ENCODE data around the gene CCT5. TPM values are rescaled to one million over a fixed set of nuclear protein-coding genes. Genes with fewer than 3 reads are reported as not detected.
A peak's percentile ranks its signal among the peaks of the same experiment; 100 is the strongest.

CCT5 gene
- total RNA-seq, 3 donors from 2014 or later = 151 to 208 (median 180) TPM

DNA sequence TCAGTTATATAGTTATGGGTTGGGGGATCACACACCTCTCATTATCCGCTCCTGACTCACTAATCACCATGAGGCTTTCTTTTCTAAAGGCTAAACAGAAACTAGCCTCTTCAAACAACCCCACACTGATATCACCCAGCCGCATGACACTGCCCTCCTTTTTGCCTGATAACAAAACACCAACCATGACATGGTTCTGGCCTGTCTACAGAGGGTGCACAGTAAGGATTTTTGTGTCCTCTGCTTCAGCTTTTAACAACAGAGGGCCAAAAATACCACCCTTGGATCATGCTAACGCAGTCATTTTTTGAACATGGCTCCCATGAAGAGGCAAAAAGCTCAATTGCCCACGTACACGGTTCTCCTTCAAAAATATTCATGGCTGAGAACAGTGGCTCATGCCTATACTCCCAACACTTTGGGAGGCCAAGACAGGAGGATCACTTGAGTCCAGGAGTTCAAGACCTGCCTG lies 53.7 kb downstream of the CCT5 start:
- no peaks in the 10 kb centered on the region for H3K4me1 ChIP-seq
- no peak for DNase-seq (ENCODE audit: low spot score in 2 of 2)

DNA sequence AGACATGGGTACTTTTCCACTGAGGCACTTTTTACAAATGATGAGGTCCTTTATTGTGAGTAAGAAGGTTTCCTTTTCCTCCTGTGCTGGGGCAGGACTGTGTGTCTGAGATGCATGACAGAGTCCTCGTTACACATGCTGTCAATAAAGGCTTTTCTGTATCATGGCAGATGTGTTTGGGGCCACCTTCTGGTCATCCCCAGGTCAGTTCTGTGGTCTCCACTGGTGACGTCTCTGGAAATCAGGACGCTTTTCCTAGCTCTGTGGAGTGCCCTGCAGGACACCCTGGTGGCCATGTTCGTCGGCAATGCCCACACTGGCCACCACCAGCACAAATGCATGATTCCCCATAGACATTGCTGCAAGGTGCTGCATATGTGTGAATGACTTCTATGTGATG lies 54.9 kb downstream of the CCT5 start:
- intact Hi-C loops (cut with DNase I; ENCODE audit: low total_unique reads) = no loop called here
- no peak overlapping the region for H3K4me3 ChIP-seq
- TF ChIP-seq, protein P1, sequence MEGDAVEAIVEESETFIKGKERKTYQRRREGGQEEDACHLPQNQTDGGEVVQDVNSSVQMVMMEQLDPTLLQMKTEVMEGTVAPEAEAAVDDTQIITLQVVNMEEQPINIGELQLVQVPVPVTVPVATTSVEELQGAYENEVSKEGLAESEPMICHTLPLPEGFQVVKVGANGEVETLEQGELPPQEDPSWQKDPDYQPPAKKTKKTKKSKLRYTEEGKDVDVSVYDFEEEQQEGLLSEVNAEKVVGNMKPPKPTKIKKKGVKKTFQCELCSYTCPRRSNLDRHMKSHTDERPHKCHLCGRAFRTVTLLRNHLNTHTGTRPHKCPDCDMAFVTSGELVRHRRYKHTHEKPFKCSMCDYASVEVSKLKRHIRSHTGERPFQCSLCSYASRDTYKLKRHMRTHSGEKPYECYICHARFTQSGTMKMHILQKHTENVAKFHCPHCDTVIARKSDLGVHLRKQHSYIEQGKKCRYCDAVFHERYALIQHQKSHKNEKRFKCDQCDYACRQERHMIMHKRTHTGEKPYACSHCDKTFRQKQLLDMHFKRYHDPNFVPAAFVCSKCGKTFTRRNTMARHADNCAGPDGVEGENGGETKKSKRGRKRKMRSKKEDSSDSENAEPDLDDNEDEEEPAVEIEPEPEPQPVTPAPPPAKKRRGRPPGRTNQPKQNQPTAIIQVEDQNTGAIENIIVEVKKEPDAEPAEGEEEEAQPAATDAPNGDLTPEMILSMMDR (IDR thresholded peaks at IDR 0.05) = no peak
- TF ChIP-seq POLR2AphosphoS5 (IDR thresholded peaks at IDR 0.05) (no peak), POLR2A (IDR thresholded peaks at IDR 0.05) (no peak)

More for the DNA sequence above, 53.7 kb downstream of the CCT5 start:
- intact Hi-C loops (cut with DNase I; ENCODE audit: low total_unique reads) = no loop called here
- no peaks in the 10 kb centered on the region for H3K9me3 ChIP-seq
- H3K27me3 ChIP-seq = no peaks in the 10 kb centered on the region
- H3K36me3 ChIP-seq = no peaks in the 10 kb centered on the region
- TF ChIP-seq, protein P1 (IDR thresholded peaks at IDR 0.05) = no peak
- no peak overlapping the region for H3K27ac ChIP-seq
- no peak overlapping the region for H3K4me3 ChIP-seq

DNA sequence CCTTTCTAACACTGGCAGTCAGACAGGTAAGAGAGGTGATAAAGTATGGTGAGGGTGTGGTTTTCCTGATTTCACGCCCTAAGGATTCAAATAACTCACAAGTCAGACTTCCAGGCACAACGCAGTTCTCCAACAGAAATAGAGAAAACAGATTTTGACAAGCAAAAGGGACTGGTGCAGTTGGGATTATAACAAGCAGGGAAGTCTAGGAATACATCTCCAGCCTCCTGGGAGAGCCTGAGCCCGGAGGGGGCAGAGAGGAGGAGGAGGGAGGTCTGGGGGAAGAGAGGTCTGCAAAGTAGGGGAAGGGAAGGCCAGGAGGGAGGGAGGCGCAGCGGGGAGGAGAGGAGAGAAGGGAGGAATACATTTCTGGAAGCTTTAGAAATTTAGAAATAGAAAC lies 56.0 kb downstream of the CCT5 start:
- Histone ChIP-seq H3K4me1 (no peaks in the 10 kb centered on the region), H3K36me3 (no peaks in the 10 kb centered on the region), H3K9me3 (no peaks in the 10 kb centered on the region), H3K4me3 (peak overlapping the region in 2 of 3 donors; percentile 59 to 87), H3K27ac (no peak overlapping the region), H3K27me3 (no peaks in the 10 kb centered on the region)
- intact Hi-C loops (cut with DNase I; ENCODE audit: low total_unique reads) = no loop called here
- no peak for DNase-seq (ENCODE audit: low spot score in 2 of 2)
- TF ChIP-seq, protein P1 (IDR thresholded peaks at IDR 0.05) = no peak
- TF ChIP-seq POLR2A (IDR thresholded peaks at IDR 0.05) = no peak
- TF ChIP-seq POLR2AphosphoS5 (IDR thresholded peaks at IDR 0.05) = no peak

More for the DNA sequence above, 54.9 kb downstream of the CCT5 start:
- H3K27me3 ChIP-seq = no peaks in the 10 kb centered on the region
- H3K9me3 ChIP-seq = no peaks in the 10 kb centered on the region
- H3K36me3 ChIP-seq = no peaks in the 10 kb centered on the region
- no peak overlapping the region for H3K27ac ChIP-seq
- no peaks in the 10 kb centered on the region for H3K4me1 ChIP-seq
- DNase-seq (ENCODE audit: low spot score in 2 of 2) = no peak

DNA sequence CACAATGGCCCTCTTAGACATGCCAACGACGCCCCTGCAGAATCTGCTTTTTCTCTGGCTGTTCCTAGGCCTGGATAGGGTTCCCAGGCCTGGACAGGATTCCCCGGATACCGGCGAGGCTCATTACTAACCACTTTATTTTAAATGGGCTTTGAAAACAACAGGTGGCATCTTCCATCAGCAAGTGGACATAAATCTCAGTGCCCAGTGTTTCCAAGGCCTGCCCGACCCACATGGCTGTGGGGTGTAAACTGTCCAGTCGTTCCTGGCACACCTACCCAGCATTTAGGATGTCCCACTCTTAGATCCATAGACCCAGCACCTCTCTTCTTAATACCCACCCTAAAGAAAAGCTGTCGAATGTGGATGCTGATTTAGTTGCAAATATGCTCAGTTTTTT lies 56.7 kb downstream of the CCT5 start:
- H3K4me3 ChIP-seq = peak overlapping the region; percentile 59 to 87 (median 60)
- intact Hi-C loops (cut with DNase I; ENCODE audit: low total_unique reads) = no loop called here
- H3K9me3 ChIP-seq = no peaks in the 10 kb centered on the region
- no peaks in the 10 kb centered on the region for H3K27me3 ChIP-seq
- TF ChIP-seq, protein P1 (IDR thresholded peaks at IDR 0.05) = no peak
- no peak for TF ChIP-seq POLR2AphosphoS5 (IDR thresholded peaks at IDR 0.05)
- no peak for TF ChIP-seq POLR2A (IDR thresholded peaks at IDR 0.05)
- no peaks in the 10 kb centered on the region for H3K36me3 ChIP-seq
- no peaks in the 10 kb centered on the region for H3K4me1 ChIP-seq
- DNase-seq (ENCODE audit: low spot score in 2 of 2) = no peak
- peak overlapping the region in 1 of 2 donors; percentile 89 for H3K27ac ChIP-seq

DNA sequence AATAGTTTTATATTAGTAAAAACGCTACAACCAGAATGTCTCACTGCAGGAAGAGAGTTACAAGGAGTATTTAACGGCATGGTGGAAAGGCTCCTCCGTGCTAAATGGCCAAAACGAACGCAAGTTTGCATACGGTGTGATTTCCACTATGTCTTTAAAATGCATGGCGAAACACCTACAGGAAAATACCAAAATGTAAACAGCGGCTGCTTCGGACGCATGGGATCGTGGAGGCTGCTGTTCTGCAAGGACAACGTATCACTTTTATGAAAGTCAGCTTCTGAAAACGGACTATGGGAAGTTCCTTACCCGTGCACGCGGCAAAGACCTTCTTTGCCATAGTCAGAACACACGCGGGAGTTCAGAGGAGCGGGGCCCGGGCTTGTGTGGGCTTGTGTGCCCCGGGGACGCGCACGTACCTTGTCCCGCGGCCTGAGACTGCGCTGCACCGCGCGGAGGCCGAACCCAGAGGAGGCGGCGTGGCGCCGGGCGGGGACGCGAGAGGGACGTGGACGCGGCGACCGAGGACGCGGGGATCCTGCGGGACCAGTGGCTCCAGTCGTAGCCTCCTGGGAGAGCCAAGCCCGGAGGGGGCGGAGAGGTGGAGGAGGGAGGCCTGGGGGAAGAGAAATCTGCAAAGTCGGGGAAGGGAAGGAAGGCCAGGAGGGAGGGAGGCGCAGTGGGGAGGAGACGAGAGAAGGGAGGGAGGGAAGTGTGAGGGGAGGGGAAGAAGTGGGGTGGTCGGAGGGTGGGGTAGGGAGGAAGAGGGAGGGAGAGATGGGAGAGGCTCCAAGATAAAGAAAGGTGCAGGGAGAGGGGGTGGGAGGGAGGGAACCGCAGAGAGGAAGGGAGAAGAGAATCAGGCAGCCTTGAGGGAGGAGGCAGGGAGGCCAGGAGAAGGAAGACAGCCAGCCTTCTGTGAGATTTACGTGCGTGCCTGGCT lies 57.4 kb downstream of the CCT5 start, which contains the start of gene CMBL:
TSS of gene CMBL (minus strand) at position 697 of the 943 bp plus-strand sequence. CDS start 17,140 bp downstream, outside the sequence.
- Histone ChIP-seq H3K27ac (peak within 1 kb of the TSS; percentile 76 to 89), H3K4me1 (no peaks in the 10 kb centered on the region), H3K4me3 (peak within 1 kb of the TSS; percentile 59 to 87 (median 60)), H3K27me3 (no peaks in the 10 kb centered on the region), H3K9me3 (no peaks in the 10 kb centered on the region), H3K36me3 (no peaks in the 10 kb centered on the region)
- DNase-seq (ENCODE audit: low spot score in 2 of 2) = peak in 1 of 2 donors; percentile 58
- TF ChIP-seq POLR2A (IDR thresholded peaks at IDR 0.05) = no peak
- peak in 1 of 3 donors; percentile 32 for TF ChIP-seq POLR2AphosphoS5 (IDR thresholded peaks at IDR 0.05)
- intact Hi-C loops (cut with DNase I; ENCODE audit: low total_unique reads) = no loop called here
